ENCODE measurements around the gene ACOX3. TPM values are rescaled to one million over a fixed set of nuclear protein-coding genes. Genes with fewer than 3 reads are reported as not detected.

The ACOX3 gene
- total RNA-seq, 1 donor from 2014 or later: 44.1 TPM

DNA sequence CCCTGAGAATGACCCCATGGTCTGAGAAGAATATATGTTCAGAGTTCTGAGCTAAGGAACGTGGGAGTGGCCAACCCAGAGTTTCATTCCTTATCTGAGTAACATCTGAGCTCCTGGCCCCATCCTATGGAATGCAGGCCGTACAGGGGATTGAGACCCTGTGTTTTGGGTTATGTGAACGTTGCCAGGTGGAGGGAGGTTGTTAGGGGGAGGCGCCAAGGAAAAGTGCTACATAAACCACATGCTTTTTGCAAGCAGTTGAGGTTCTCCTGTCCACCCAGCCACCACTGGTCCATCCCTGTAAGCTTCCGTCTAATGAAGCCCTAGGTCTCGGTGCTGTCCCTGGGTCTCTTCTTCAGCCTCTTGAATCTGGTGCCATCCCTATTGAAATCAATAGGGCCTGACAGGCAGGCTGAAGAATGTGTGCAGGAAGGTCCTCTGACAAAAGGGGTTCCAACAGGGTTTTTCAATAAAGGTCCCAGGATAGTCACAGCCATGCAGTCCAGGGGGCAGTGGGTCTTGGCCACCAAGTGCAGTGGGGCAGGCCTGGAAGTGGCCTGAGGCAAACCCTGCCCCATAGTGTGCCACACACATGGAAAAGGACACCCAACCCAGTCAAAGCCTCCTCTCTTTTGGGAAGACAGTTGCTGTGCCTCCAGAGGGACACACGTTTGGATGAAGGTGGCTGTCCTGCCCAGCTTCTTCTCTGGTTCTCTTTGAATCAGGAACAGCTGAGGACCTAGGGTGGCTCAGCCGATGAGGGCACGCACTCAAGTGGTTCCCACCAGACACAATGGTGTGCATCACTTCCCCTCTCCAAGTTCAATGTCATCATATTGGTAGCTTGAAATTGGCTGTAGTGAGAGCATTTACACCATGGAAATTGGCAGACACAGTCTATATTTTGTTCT, 117.5 kb downstream of the ACOX3 start:
- Mint-ChIP-seq H3K4me3 (ENCODE audit: unreplicated experiment) (no peak overlapping the region), H3K4me1 (ENCODE audit: unreplicated experiment) (no peaks in the 10 kb centered on the region), H3K9me3 (ENCODE audit: unreplicated experiment) (no peaks in the 10 kb centered on the region), H3K36me3 (ENCODE audit: low read depth, unreplicated experiment) (peaks cover 4% of the 10 kb centered on the region), H3K27ac (ENCODE audit: unreplicated experiment) (no peak overlapping the region), H3K27me3 (ENCODE audit: unreplicated experiment) (peaks cover 2% of the 10 kb centered on the region)
- no peak for DNase-seq (ENCODE audit: low spot score)
- TF ChIP-seq, protein P1, sequence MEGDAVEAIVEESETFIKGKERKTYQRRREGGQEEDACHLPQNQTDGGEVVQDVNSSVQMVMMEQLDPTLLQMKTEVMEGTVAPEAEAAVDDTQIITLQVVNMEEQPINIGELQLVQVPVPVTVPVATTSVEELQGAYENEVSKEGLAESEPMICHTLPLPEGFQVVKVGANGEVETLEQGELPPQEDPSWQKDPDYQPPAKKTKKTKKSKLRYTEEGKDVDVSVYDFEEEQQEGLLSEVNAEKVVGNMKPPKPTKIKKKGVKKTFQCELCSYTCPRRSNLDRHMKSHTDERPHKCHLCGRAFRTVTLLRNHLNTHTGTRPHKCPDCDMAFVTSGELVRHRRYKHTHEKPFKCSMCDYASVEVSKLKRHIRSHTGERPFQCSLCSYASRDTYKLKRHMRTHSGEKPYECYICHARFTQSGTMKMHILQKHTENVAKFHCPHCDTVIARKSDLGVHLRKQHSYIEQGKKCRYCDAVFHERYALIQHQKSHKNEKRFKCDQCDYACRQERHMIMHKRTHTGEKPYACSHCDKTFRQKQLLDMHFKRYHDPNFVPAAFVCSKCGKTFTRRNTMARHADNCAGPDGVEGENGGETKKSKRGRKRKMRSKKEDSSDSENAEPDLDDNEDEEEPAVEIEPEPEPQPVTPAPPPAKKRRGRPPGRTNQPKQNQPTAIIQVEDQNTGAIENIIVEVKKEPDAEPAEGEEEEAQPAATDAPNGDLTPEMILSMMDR (IDR thresholded peaks at IDR 0.05; ENCODE audit: unreplicated experiment): no peak

DNA sequence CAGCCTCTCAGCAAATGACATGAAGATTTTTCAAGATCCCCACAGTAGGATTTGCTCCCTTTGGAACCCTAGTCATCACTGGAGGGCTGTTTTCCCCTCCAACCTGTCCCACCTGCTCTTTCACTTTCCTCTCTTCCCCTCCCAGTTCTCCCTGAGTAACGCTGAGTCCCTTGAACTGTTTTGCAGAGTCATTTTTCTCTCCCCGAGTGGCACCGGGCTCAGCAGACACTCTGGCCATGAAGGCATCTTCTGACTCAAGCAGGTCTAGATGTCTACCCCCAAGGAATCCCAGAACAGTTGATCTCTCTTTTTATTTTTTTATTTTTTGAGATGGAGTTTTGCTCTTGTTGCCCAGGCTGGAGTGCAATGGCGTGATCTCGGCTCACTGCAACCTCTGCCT, 118.8 kb downstream of the ACOX3 start:
- no peaks in the 10 kb centered on the region for H3K4me1 Mint-ChIP-seq (ENCODE audit: unreplicated experiment)
- DNase-seq (ENCODE audit: low spot score): no peak
- no peak overlapping the region for H3K27ac Mint-ChIP-seq (ENCODE audit: unreplicated experiment)
- H3K27me3 Mint-ChIP-seq (ENCODE audit: unreplicated experiment): peaks cover 2% of the 10 kb centered on the region
- peaks cover 4% of the 10 kb centered on the region for H3K36me3 Mint-ChIP-seq (ENCODE audit: low read depth, unreplicated experiment)
- TF ChIP-seq, protein P1 (IDR thresholded peaks at IDR 0.05; ENCODE audit: unreplicated experiment): no peak
- H3K9me3 Mint-ChIP-seq (ENCODE audit: unreplicated experiment): no peaks in the 10 kb centered on the region
- H3K4me3 Mint-ChIP-seq (ENCODE audit: unreplicated experiment): no peak overlapping the region

DNA sequence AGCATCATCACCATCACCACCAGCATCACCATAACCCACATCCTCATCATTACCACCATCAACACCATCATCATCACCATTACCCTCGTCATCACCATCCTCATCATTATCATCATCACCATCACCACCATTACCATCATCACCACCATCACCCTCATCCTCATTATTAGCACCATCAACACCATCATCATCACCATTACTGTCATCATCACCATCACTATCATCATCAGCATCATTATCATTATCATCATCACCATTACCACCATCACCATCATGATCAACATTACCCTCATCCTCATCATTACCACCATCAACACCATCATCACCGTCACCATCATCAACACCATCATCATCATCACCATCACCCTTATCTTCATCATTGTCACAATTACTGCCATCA, 119.3 kb downstream of the ACOX3 start:
- TF ChIP-seq, protein P1 (IDR thresholded peaks at IDR 0.05; ENCODE audit: unreplicated experiment): no peak
- H3K27ac Mint-ChIP-seq (ENCODE audit: unreplicated experiment): no peak overlapping the region

DNA sequence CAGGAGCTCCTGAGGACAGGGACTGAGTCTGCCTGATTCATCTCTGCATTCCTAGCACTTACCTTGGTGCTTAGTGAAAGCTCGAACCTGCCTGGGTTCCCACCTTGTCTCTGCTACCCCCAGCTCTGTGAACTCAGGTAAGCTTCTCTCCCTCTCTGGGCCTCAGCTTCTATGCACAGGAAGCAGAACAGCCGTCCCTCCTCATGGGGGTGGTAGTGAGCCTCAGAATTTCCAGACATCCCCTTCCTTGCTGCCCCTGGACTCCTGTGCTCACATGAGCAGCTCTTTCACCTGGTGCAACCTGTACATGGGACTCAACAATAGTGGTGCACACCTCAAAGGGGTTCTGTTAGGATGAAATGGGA, 120.2 kb downstream of the ACOX3 start:
- Mint-ChIP-seq H3K36me3 (ENCODE audit: low read depth, unreplicated experiment) (peaks cover 4% of the 10 kb centered on the region), H3K9me3 (ENCODE audit: unreplicated experiment) (no peaks in the 10 kb centered on the region), H3K27ac (ENCODE audit: unreplicated experiment) (no peak overlapping the region), H3K4me1 (ENCODE audit: unreplicated experiment) (no peaks in the 10 kb centered on the region), H3K27me3 (ENCODE audit: unreplicated experiment) (no peaks in the 10 kb centered on the region), H3K4me3 (ENCODE audit: unreplicated experiment) (no peak overlapping the region)
- DNase-seq (ENCODE audit: low spot score): no peak
- TF ChIP-seq, protein P1 (IDR thresholded peaks at IDR 0.05; ENCODE audit: unreplicated experiment): no peak

More for the DNA sequence above, 119.3 kb downstream of the ACOX3 start:
- peaks cover 4% of the 10 kb centered on the region for H3K36me3 Mint-ChIP-seq (ENCODE audit: low read depth, unreplicated experiment)
- H3K4me1 Mint-ChIP-seq (ENCODE audit: unreplicated experiment): no peaks in the 10 kb centered on the region
- H3K27me3 Mint-ChIP-seq (ENCODE audit: unreplicated experiment): peaks cover 2% of the 10 kb centered on the region
- H3K9me3 Mint-ChIP-seq (ENCODE audit: unreplicated experiment): no peaks in the 10 kb centered on the region
- DNase-seq (ENCODE audit: low spot score): no peak
- H3K4me3 Mint-ChIP-seq (ENCODE audit: unreplicated experiment): no peak overlapping the region

DNA sequence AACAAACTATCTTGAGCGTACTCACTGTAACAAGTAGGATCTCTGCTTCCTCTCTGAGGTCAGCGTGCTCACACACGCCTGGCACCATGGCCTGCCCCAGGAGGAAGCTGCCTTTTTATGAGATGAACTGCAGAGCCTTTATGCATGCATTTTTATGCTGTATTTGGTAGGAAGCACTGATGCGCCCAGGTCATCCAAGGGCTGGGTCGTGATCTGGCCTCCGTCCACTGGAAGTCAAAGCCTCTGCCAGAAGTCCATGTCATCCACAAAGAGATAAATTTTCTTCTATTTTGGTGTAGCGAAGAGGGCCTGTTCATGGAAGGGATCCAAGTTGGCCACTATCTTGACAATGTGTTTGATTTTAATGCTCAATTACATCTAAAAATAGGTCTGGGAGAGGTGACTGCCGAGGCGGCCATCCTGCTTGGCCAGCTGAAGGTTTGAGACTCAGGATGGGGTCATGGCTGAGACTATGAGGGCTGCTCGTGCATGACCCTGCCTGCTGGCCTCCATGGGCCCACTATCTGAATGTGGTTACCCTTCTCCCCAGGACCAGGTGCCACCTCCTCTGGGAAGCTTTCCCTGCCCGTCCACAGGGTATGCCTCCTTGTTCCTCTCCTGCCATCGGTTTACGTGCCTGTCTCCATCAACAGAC, 120.7 kb downstream of the ACOX3 start:
- DNase-seq (ENCODE audit: low spot score): no peak

More for the DNA sequence above, 120.7 kb downstream of the ACOX3 start:
- no peaks in the 10 kb centered on the region for H3K9me3 Mint-ChIP-seq (ENCODE audit: unreplicated experiment)
- peaks cover under 1% of the 10 kb centered on the region for H3K27me3 Mint-ChIP-seq (ENCODE audit: unreplicated experiment)
- TF ChIP-seq, protein P1 (IDR thresholded peaks at IDR 0.05; ENCODE audit: unreplicated experiment): no peak
- no peak overlapping the region for H3K27ac Mint-ChIP-seq (ENCODE audit: unreplicated experiment)
- no peaks in the 10 kb centered on the region for H3K4me1 Mint-ChIP-seq (ENCODE audit: unreplicated experiment)
- H3K36me3 Mint-ChIP-seq (ENCODE audit: low read depth, unreplicated experiment): peaks cover 4% of the 10 kb centered on the region
- no peak overlapping the region for H3K4me3 Mint-ChIP-seq (ENCODE audit: unreplicated experiment)
